IMR-90 (cell line): ENCODE results near the gene HSP90AA1. TPM values are rescaled to one million over a fixed set of nuclear protein-coding genes. Genes with fewer than 3 reads are reported as not detected.
A peak's percentile ranks its signal among the peaks of the same experiment; 100 is the strongest.

ENCODE experiments used
- ATAC-seq: fragments of 200-7000 bp; cut with Tn5 transposase; 2 replicates; pipeline ENCODE4 v1.9.1; 2020; ENCODE audit warnings: low read depth, mild to moderate bottlenecking, moderate library complexity
- BruUV-seq: library from RNA; stranded (reverse); fragments of 400-500 nt; replicated peaks from 2 replicates; lab custom pipeline; 2021; lab: Mats Ljungman, UMichigan
- CTCF ChIA-PET: fragments of 300-600 bp; formaldehyde crosslinking; extraction: SDS; loops from one replicate; lab custom pipeline; 2021; ENCODE audit warnings: antibody characterized with exemption; lab: Yijun Ruan, JAX
- POLR2A ChIA-PET: fragments of 300-600 bp; sonication (Branson Sonifier 250); formaldehyde crosslinking; loops from one replicate; lab custom pipeline; 2022; ENCODE audit warnings: antibody characterized with exemption; ENCODE audit not compliant: unreplicated experiment; lab: Charles Lee
- DNase-seq: peaks from one replicate; pipeline ENCODE4 v3.0.0; 2013
- H2AFZ ChIP-seq: replicated peaks from 2 replicates; pipeline ENCODE3; 2013; ENCODE audit warnings: low read length, mild to moderate bottlenecking; ENCODE audit not compliant: poor library complexity
- H2AK5ac ChIP-seq: 2 replicates; pipeline ENCODE4 v1.6.1; 2013; ENCODE audit warnings: low read depth, low read length, inconsistent platforms
- H2AK9ac ChIP-seq: replicated peaks from 2 replicates; pipeline ENCODE3; 2013; ENCODE audit warnings: mild to moderate bottlenecking, low read depth, low read length, moderate library complexity; ENCODE audit not compliant: poor library complexity
- H2BK120ac ChIP-seq: 2 replicates; pipeline ENCODE4 v1.6.1; 2013; ENCODE audit warnings: low read depth, low read length, inconsistent platforms
- H2BK15ac ChIP-seq: 3 replicates; pipeline ENCODE4 v1.6.1; 2013; ENCODE audit warnings: low read depth, low read length, inconsistent platforms
- H2BK20ac ChIP-seq: 2 replicates; pipeline ENCODE4 v1.6.1; 2013; ENCODE audit warnings: low read depth, mild to moderate bottlenecking, inconsistent platforms, low read length, moderate library complexity
- H2BK5ac ChIP-seq: 2 replicates; pipeline ENCODE4 v1.6.1; 2013; ENCODE audit warnings: mild to moderate bottlenecking, low read depth, low read length, inconsistent platforms; ENCODE audit not compliant: poor library complexity, severe bottlenecking
- H3K14ac ChIP-seq: replicated peaks from 2 replicates; pipeline ENCODE4 v1.6.1; 2013; ENCODE audit warnings: low read depth, low read length, inconsistent platforms
- H3K18ac ChIP-seq: 2 replicates; pipeline ENCODE4 v1.6.1; 2013; ENCODE audit warnings: low read depth, low read length, control low read depth
- H3K23ac ChIP-seq: 2 replicates; pipeline ENCODE4 v1.6.1; 2013; ENCODE audit warnings: low read depth, low read length, inconsistent platforms
- H3K27ac ChIP-seq: 2 replicates; pipeline ENCODE4 v1.5.1; 2013; ENCODE audit warnings: mild to moderate bottlenecking, control low read depth, low read length; ENCODE audit not compliant: insufficient read depth
- H3K27me3 ChIP-seq: 2 replicates; pipeline ENCODE4 v1.6.1; 2013; ENCODE audit warnings: low read length; ENCODE audit not compliant: control insufficient read depth, insufficient read depth
- H3K36me3 ChIP-seq: 2 replicates; pipeline ENCODE4 v1.6.1; 2013; ENCODE audit warnings: low read length, mixed read lengths; ENCODE audit not compliant: control insufficient read depth, insufficient read depth
- H3K4ac ChIP-seq: 2 replicates; pipeline ENCODE4 v1.6.1; 2013; ENCODE audit warnings: low read depth, low read length, inconsistent platforms
- H3K4me1 ChIP-seq: 2 replicates; pipeline ENCODE4 v1.6.1; 2013; ENCODE audit warnings: low read length, mixed read lengths; ENCODE audit not compliant: control insufficient read depth, insufficient read depth
- H3K4me2 ChIP-seq: 2 replicates; pipeline ENCODE4 v1.6.1; 2013; ENCODE audit warnings: low read depth, mild to moderate bottlenecking, control low read depth, low read length, moderate library complexity
- H3K4me3 ChIP-seq: 2 replicates; pipeline ENCODE4 v1.5.1; 2013; ENCODE audit warnings: low read depth, mild to moderate bottlenecking, control low read depth, low read length, moderate library complexity; ENCODE audit not compliant: insufficient read depth
- H3K56ac ChIP-seq: 2 replicates; pipeline ENCODE4 v1.6.1; 2013; ENCODE audit warnings: low read length, inconsistent platforms; ENCODE audit not compliant: insufficient read depth; ENCODE audit errors: extremely low read depth
- H3K79me1 ChIP-seq, 2 experiments: 2 replicates each; pipeline ENCODE4 v1.6.1; 2013; ENCODE audit warnings: low read length in 2 of 2, inconsistent platforms in 1 of 2, low read depth in 1 of 2
- H3K9ac ChIP-seq: 2 replicates; pipeline ENCODE4 v1.6.1; 2013; ENCODE audit warnings: low read depth, low read length, control low read depth
- H3K9me1 ChIP-seq: 2 replicates; pipeline ENCODE4 v1.6.1; 2013; ENCODE audit warnings: low read length, inconsistent platforms; ENCODE audit not compliant: insufficient read depth
- H3K9me3 ChIP-seq: 2 replicates; pipeline ENCODE4 v1.6.1; 2013; ENCODE audit warnings: low read length; ENCODE audit not compliant: control insufficient read depth, insufficient read depth
- H4K20me1 ChIP-seq: 2 replicates; pipeline ENCODE4 v1.6.1; 2013; ENCODE audit warnings: low read length, inconsistent platforms; ENCODE audit not compliant: insufficient read depth
- H4K5ac ChIP-seq: 2 replicates; pipeline ENCODE4 v1.6.1; 2013; ENCODE audit warnings: mild to moderate bottlenecking, low read depth, low read length, control low read depth
- H4K8ac ChIP-seq, 2 experiments: 2 replicates each; pipeline ENCODE4 v1.6.1; 2013; ENCODE audit warnings: low read depth in 2 of 2, low read length in 2 of 2, control low read depth in 1 of 2, inconsistent platforms in 1 of 2
- H4K91ac ChIP-seq: 2 replicates; pipeline ENCODE4 v1.6.1; 2013; ENCODE audit warnings: low read depth, low read length, inconsistent platforms; ENCODE audit not compliant: insufficient read depth
- BHLHE40 ChIP-seq: fragments of 150-350 bp; IDR thresholded peaks from 2 replicates; pipeline ENCODE4 v1.6.1; 2016; ENCODE audit warnings: mild to moderate bottlenecking, low read depth, low read length
- CEBPB ChIP-seq: IDR thresholded peaks from 2 replicates; pipeline ENCODE4 v1.6.1; 2012; ENCODE audit warnings: low read depth, low read length, improper control_type of control experiment
- CHD1 ChIP-seq: IDR thresholded peaks from 2 replicates; pipeline ENCODE4 v1.6.1; 2012; ENCODE audit warnings: low read depth, low read length, improper control_type of control experiment
- CTCF ChIP-seq: conservative IDR thresholded peaks from 2 replicates; pipeline ENCODE4 v1.5.1; 2012; ENCODE audit warnings: mild to moderate bottlenecking, low read depth, low read length, improper control_type of control experiment
- ELK1 ChIP-seq: fragments of 150-350 bp; IDR thresholded peaks from 2 replicates; pipeline ENCODE4 v1.6.1; 2016; ENCODE audit warnings: low read depth, mild to moderate bottlenecking, low read length, moderate library complexity, borderline replicate concordance
- FOS ChIP-seq: fragments of 150-350 bp; IDR thresholded peaks from 2 replicates; pipeline ENCODE4 v1.6.1; 2016; ENCODE audit warnings: low read depth, low read length
- MAFK ChIP-seq: IDR thresholded peaks from 2 replicates; pipeline ENCODE4 v1.6.1; 2012; ENCODE audit warnings: low read depth, low read length, improper control_type of control experiment
- MAZ ChIP-seq: IDR thresholded peaks from 2 replicates; pipeline ENCODE4 v1.6.1; 2012; ENCODE audit warnings: low read depth, mild to moderate bottlenecking, low read length, improper control_type of control experiment, moderate library complexity, borderline replicate concordance
- MXI1 ChIP-seq: IDR thresholded peaks from 2 replicates; pipeline ENCODE4 v1.6.1; 2012; ENCODE audit warnings: low read depth, mild to moderate bottlenecking, low read length, moderate library complexity, borderline replicate concordance
- NFE2L2 ChIP-seq: fragments of 150-350 bp; IDR thresholded peaks from 2 replicates; pipeline ENCODE4 v1.6.1; 2016; ENCODE audit warnings: low read depth, mild to moderate bottlenecking, low read length
- POLR2A ChIP-seq: IDR thresholded peaks from 2 replicates; pipeline ENCODE4 v1.6.1; 2012; ENCODE audit warnings: mild to moderate bottlenecking, low read depth, low read length
- RAD21 ChIP-seq: IDR thresholded peaks from 2 replicates; pipeline ENCODE4 v1.6.1; 2012; ENCODE audit warnings: low read length, improper control_type of control experiment
- RCOR1 ChIP-seq: IDR thresholded peaks from 2 replicates; pipeline ENCODE4 v1.6.1; 2012; ENCODE audit warnings: mild to moderate bottlenecking, low read length, improper control_type of control experiment; ENCODE audit not compliant: insufficient replicate concordance
- RFX5 ChIP-seq: IDR thresholded peaks from 2 replicates; pipeline ENCODE4 v1.8.0; 2012; ENCODE audit warnings: low read depth, mild to moderate bottlenecking, low read length, moderate library complexity
- SMC3 ChIP-seq: fragments of 150-350 bp; IDR thresholded peaks from 2 replicates; pipeline ENCODE4 v1.6.1; 2016; ENCODE audit warnings: low read depth, mild to moderate bottlenecking, antibody characterized with exemption, low read length, moderate library complexity
- USF2 ChIP-seq: fragments of 150-350 bp; IDR thresholded peaks from 2 replicates; pipeline ENCODE4 v1.6.1; 2017; ENCODE audit warnings: mild to moderate bottlenecking, antibody characterized with exemption, low read length, low read depth
- WGBS, 2 experiments: methylation state at CpG; one replicate each; pipeline versions ENCODE4 v1.1.5 to v1.1.7; 2013; ENCODE audit warnings: missing lambda C conversion rate in 2 of 2; ENCODE audit not compliant: insufficient read length in 1 of 2; ENCODE audit errors: extremely low coverage in 2 of 2; 5-methylcytosine and 5-hydroxymethylcytosine counted together
- dilution Hi-C: fragments of 300-500 bp; cut with HindIII; formaldehyde crosslinking; loops from one replicate; pipeline ENCODE4 v1.14.3; 2018; ENCODE audit warnings: low sequenced_read_pairs; ENCODE audit not compliant: unreplicated experiment
- in situ Hi-C: fragments of 300-500 bp; cut with MboI; formaldehyde crosslinking; loops from 3 replicates; pipeline ENCODE4 v1.14.3; 2019; ENCODE audit warnings: low sequenced_read_pairs, inconsistent platforms, mixed read lengths
- intact Hi-C: fragments of 100-400 bp; cut with micrococcal nuclease; formaldehyde crosslinking; loops from 2 replicates; pipeline ENCODE4 v1.10.0; 2022
- polyA plus RNA-seq, 3 experiments: library from polyadenylated mRNA; depleted of rRNA; stranded (reverse); fragments of >200 nt; gene quantifications; 2 replicates each; pipeline ENCODE4 v1.2.3, GENCODE V29; 2012; ENCODE audit warnings: low replicate concordance in 1 of 3
- total RNA-seq: library from RNA; depleted of rRNA; stranded (reverse); fragments of >200 nt; gene quantifications from 2 replicates; pipeline ENCODE4 v1.2.3, GENCODE V29; 2012

HSP90AA1 gene
- total and polyA plus RNA-seq, 2 of the 4 experiments (the other 2 are of a cell fraction) = 535 to 578 TPM

- WGBS, 2 experiments = 87% methylated on average over 8 of the region's 12 CpGs; no CpG with 5 or more reads in 1 of the 2 experiments
- no peak overlapping the region for H3K56ac ChIP-seq
- dilution Hi-C loops = no loop called here
- H3K4me1 ChIP-seq = peaks cover 8% of the 10 kb centered on the region; the same call in 1 of the 2 replicates
- H3K9me1 ChIP-seq = 0 out of 2 replicates have a peak, but pooled peaks cover under 1% of the 10 kb centered on the region
- H3K4me2 ChIP-seq = no peak overlapping the region
- H4K5ac ChIP-seq = no peak overlapping the region
- H3K4ac ChIP-seq = peak overlapping the region; percentile 43
- no peak overlapping the region for H3K23ac ChIP-seq
- ChIA-PET CTCF (interaction anchor here (0.9 to 1.1 kb wide), 3 partner anchors 13 to 92 kb away, joined by 3 read pairs; no protein-coding TSS in a partner anchor), POLR2A (interaction anchor here (1.0 kb wide), 1 partner anchor 8 kb away, joined by 3 read pairs; no protein-coding TSS in a partner anchor)
- H2BK20ac ChIP-seq = no peak overlapping the region
- no peak for DNase-seq
- H2AK5ac ChIP-seq = peak overlapping the region; percentile 61
- no peaks in the 10 kb centered on the region for H3K9me3 ChIP-seq
- peak overlapping the region; percentile 23; the same call in 1 of the 2 replicates for H3K27ac ChIP-seq
- no peak overlapping the region for H2BK15ac ChIP-seq
- no peak overlapping the region for H2BK120ac ChIP-seq
- H3K27me3 ChIP-seq = no peaks in the 10 kb centered on the region
- TF ChIP-seq SMC3 (no peak), MXI1 (no peak), FOS (no peak), RAD21 (no peak), MAFK (no peak), CTCF (no peak), BHLHE40 (no peak), NFE2L2 (no peak), CHD1 (no peak), RCOR1 (no peak), MAZ (no peak), POLR2A (no peak), ELK1 (no peak), RFX5 (no peak), USF2 (no peak), CEBPB (no peak)
- H4K91ac ChIP-seq = no peak overlapping the region
- no peak overlapping the region for H3K18ac ChIP-seq
- intact Hi-C loops = no loop called here
- H2AFZ ChIP-seq = no peak overlapping the region
- peak overlapping the region; percentile 79 for H2AK9ac ChIP-seq
- no peak overlapping the region for H3K9ac ChIP-seq
- no peak overlapping the region for H2BK5ac ChIP-seq
- H3K4me3 ChIP-seq = no peak overlapping the region
- in situ Hi-C loops = no loop called here
- H4K20me1 ChIP-seq = peaks cover 9% of the 10 kb centered on the region
- BruUV-seq = TSS peak; percentile 96
- peaks cover 70% of the 10 kb centered on the region for H3K36me3 ChIP-seq
- no peak overlapping the region for H4K8ac ChIP-seq
- no peak overlapping the region for H3K14ac ChIP-seq
- ATAC-seq = no peak
- peaks cover 3 to 14% of the 10 kb centered on the region in 2 experiments; a peak in 3 of 4 replicates for H3K79me1 ChIP-seq
These were observed 36.8 kb downstream of the HSP90AA1 start for GRCh38 chr14:102050026-102050405.
